GM19468 (cell line): ENCODE results near the gene LIME1.

Experiments
- ATAC-seq: cut with Tn5 transposase; IDR thresholded peaks from one replicate; pipeline ENCODE4 v1.9.1; 2021; ENCODE audit warnings: mild to moderate bottlenecking, moderate library complexity, moderate number of reproducible peaks; ENCODE audit not compliant: unreplicated experiment; ENCODE audit errors: extremely low read depth

LIME1 gene, protein sequence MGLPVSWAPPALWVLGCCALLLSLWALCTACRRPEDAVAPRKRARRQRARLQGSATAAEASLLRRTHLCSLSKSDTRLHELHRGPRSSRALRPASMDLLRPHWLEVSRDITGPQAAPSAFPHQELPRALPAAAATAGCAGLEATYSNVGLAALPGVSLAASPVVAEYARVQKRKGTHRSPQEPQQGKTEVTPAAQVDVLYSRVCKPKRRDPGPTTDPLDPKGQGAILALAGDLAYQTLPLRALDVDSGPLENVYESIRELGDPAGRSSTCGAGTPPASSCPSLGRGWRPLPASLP

GRCh38 chr20:63735859-63736718 lies at the start of gene LIME1:
Gene LIME1, plus strand, starts transcription at chr20:63736664. Its CDS starts 886 bp downstream, at chr20:63737550.
- ATAC-seq, result peak; percentile 38

GRCh38 chr20:63687419-63688178 lies 48.9 kb upstream of the LIME1 start:
- no peak for ATAC-seq

GRCh38 chr20:63688228-63689045 lies 48.0 kb upstream of the LIME1 start:
- ATAC-seq, result no peak

DNA sequence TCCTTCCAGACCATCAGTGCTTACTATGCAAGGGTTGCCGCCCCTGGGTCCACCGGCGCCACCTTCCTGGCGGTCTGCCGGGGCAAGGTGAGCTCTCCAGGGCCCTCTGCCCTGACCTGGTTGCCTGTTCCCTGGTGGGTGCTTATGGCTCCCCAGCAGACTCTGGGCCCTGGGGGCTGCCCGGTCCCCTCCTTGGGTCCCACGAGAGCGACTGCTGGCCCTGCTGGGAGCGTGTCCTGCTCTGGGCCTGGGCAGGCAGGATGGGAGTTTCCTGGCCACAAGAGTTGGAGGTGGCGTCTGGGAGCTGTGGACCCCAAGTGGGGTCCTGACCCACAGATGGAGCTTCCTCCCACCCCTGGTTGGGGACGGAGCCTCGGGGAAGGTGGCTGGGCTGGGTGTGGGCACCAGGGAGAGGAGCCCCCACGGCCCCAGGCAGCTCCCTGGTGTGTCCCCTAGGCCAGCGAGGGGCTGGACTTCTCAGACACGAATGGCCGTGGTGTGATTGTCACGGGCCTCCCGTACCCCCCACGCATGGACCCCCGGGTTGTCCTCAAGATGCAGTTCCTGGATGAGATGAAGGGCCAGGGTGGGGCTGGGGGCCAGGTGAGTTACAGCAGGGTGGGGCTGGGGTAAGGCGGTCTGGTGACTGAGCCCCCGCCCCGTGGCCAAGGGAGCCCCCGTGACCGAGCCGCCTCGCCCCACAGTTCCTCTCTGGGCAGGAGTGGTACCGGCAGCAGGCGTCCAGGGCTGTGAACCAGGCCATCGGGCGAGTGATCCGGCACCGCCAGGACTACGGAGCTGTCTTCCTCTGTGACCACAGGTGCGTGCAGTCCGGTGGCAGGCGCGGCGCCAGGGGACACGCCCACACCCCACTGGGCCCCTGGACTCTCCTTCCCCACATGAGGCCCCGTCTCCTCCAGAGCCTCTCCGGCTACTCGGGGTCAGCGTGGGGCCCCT lies 47.1 kb upstream of the LIME1 start:
- ATAC-seq, result no peak

GRCh38 chr20:63690003-63690897 lies 46.2 kb upstream of the LIME1 start:
- no peak for ATAC-seq

GRCh38 chr20:63690898-63691710 lies 45.4 kb upstream of the LIME1 start:
- no peak for ATAC-seq

DNA sequence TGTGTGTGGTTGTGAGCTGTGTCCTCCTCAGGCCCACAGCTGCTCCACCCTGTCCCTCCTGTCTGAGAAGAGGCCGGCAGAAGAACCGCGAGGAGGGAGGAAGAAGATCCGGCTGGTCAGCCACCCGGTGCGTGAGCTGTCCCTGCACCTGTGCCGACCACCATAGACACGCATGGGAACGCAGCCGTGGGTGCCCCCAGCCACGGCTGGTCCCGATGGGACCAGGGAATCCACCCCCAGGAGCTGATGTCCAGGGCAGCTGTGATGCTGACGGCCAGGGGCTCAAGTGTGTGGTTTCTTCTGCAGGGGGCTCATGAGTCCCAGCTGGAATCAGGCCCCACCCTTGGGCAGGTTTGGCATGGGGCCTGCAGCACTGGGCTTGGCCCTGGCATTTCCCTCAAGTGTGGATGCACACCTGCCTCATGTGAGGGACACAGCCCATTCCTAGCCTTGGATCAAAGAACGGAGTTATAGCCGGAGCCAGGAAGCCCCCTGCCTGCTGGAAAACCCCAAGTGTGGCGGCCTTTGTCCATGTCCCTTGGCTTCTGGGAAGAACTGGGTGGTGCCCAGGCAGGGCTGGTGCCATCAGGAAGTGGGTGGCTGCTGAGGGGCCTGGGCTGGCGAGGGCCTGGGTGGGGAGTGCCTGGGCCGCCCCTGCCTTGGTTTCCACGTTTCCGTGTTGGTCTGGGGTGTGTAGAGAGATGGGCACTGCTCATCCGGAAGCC lies 44.6 kb upstream of the LIME1 start:
- no peak for ATAC-seq

- ATAC-seq, result no peak
These were observed 43.9 kb upstream of the LIME1 start for GRCh38 chr20:63692436-63693082.

DNA sequence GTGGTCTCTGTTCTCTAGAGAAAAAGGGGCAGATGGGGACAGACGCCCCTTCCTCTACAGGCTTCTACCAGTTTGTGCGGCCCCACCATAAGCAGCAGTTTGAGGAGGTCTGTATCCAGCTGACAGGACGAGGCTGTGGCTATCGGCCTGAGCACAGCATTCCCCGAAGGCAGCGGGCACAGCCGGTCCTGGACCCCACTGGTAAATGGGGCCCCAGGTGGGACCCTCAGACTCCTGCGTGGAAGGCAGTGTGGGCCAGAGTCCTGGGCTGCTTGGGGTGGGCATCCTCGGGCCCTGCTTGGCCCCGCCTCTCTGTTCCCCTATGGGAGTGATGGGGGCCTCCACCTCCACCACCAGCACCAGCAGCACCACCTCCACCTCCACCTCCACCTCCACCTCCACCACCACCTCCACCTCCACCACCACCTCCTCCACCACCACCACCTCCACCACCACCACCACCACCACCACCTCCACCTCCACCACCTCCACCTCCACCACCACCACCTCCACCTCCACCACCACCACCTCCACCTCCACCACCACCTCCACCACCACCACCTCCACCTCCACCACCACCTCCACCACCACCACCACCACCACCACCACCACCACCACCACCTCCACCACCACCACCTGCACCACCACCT lies 43.3 kb upstream of the LIME1 start:
- no peak for ATAC-seq

- ATAC-seq, result no peak
These were observed 42.5 kb upstream of the LIME1 start for GRCh38 chr20:63693733-63694583.

GRCh38 chr20:63694584-63695423 lies 41.7 kb upstream of the LIME1 start:
- no peak for ATAC-seq

DNA sequence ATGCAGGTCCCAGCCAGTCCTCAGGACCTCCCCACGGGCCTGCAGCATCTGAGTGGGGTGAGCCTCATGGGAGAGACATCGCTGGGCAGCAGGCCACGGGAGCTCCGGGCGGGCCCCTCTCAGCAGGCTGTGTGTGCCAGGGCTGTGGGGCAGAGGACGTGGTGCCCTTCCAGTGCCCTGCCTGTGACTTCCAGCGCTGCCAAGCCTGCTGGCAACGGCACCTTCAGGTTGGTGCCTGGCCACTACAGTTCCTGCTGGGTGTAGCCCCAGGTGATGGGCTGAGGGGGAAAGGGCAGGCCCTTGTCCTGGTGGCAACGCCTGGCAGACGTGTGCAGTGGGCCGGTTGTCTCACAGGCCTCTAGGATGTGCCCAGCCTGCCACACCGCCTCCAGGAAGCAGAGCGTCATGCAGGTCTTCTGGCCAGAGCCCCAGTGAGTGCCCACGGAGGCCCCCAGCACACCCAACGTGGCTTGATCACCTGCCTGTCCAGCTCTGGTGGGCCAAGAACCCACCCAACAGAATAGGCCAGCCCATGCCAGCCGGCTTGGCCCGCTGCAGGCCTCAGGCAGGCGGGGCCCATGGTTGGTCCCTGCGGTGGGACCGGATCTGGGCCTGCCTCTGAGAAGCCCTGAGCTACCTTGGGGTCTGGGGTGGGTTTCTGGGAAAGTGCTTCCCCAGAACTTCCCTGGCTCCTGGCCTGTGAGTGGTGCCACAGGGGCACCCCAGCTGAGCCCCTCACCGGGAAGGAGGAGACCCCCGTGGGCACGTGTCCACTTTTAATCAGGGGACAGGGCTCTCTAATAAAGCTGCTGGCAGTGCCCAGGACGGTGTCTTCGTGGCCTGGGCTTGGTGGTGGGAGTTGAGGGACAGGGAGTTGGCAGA lies 40.8 kb upstream of the LIME1 start:
- no peak for ATAC-seq

DNA sequence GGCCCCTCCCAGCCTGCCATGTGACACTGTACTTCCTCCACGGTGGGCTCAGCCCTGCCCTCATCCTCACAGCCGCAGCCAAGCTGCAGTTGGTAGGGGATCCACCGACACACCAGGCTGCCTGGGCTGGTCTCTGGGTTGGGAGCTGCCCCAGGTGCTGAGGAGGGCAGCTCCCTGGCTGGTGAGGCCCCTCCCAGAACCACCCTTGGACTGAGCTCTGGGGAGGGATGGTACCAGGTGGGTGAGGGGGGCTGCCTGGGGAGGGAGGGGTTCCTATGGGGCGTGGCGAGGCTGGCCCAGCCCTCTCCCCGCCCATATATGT lies 40.2 kb upstream of the LIME1 start:
- no peak for ATAC-seq
